GM12801 (cell line): ENCODE results near the gene PLA2G15.

Experiments
- TF ChIP-seq, protein P1 (sequence below): IDR thresholded peaks from one replicate; pipeline ENCODE4 v1.5.1; 2011; ENCODE audit warnings: control low read depth; ENCODE audit not compliant: insufficient read length; ENCODE audit errors: extremely low read depth

Gene PLA2G15

DNA sequence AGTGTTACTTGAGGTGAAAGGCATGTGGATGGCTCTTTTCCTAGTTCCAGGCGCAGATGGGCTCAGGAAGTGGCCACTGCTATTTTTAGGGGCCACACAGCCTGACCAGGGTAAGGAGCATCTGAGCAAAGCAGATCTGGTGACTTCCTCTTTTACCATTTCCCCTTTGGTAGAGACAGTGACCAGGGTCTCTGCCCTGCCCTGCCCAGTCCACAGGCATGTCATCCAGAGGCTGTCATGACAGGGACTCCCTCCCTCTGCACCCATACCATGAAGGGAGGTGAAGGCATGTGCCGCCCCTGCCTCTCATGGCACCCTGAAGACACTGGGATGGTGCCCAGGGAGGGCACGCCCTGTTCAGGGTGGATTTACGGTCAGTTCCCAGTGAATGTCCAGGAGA lies 2.2 kb downstream of the PLA2G15 start:
- TF ChIP-seq, protein P1, sequence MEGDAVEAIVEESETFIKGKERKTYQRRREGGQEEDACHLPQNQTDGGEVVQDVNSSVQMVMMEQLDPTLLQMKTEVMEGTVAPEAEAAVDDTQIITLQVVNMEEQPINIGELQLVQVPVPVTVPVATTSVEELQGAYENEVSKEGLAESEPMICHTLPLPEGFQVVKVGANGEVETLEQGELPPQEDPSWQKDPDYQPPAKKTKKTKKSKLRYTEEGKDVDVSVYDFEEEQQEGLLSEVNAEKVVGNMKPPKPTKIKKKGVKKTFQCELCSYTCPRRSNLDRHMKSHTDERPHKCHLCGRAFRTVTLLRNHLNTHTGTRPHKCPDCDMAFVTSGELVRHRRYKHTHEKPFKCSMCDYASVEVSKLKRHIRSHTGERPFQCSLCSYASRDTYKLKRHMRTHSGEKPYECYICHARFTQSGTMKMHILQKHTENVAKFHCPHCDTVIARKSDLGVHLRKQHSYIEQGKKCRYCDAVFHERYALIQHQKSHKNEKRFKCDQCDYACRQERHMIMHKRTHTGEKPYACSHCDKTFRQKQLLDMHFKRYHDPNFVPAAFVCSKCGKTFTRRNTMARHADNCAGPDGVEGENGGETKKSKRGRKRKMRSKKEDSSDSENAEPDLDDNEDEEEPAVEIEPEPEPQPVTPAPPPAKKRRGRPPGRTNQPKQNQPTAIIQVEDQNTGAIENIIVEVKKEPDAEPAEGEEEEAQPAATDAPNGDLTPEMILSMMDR, result no peak

DNA sequence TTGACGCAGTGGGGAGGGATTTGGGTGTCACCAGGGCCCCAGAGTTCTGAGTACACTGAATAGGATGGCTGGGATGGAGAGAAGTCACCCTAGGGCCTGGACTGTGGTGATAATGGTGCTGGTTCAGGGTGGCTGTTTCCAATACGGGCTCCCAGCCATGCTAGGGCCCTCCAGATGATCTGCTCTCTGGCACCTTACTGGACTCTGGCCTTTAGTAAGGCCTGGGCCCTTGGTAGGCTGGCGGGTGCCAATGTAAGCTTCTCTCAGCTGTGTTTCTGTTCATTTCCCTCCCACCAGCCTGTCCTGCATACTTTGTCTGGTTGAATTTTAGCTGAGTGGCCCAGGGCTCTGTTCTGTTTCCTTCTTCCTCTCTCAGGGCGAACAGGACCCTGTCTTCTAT lies 2.8 kb downstream of the PLA2G15 start:
- TF ChIP-seq, protein P1, result no peak

DNA sequence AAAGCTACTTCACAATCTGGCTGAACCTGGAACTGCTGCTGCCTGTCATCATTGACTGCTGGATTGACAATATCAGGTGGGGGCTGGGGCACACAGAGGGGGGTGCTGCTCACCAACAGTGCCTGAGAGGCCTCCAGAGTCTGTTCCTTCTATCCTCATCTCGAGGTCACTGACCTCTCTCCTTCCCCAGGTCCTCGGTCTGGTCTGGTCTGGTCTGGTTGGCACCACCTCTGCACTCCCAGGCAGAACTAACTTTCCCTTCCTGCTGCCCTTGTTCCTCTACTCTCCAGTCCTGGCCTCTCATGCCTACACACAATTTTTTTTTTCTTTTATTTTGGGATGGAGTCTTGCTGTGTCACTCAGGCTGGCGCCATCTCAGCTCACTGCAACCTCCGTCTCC lies 4.2 kb downstream of the PLA2G15 start:
- TF ChIP-seq, protein P1, result no peak

DNA sequence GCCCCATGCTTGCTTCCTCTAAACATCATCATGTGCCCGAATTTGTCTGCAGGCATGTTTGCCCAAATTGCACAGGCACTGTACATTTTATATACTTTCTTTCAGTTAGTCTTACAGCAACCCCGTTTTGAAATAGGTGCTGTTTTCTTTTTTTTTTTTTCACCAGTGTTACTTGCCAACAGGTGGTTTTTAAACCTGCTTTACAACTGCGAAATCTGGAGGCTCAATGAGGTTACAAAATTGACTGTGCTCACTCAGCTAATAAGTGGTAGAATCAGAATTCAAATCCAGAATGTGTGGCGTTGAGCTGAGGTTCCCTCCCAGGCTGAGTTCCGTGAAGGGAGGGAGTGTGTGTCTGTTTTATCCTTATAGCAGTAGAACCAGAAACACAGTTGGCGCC lies 5.8 kb downstream of the PLA2G15 start:
- TF ChIP-seq, protein P1, result no peak

DNA sequence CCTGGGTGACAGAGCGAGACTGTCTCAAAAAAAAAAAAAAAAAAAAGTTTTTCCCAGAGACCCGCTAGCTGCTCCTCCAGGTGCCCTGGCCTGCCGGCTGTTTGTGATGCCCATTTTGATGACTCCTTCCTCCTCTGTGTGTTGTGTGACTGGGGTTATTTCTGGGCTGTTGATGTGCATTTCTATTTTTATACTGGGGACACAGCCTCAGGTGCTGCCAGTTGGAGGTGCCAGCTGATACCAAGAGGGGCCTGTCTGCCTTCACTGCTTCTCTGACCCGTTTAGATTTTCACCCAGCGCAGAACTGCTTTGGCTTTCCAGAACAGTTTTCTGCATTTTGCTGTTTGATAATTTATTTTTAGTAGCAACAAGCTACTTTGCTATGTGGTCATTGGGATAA lies 6.7 kb downstream of the PLA2G15 start:
- TF ChIP-seq, protein P1, result no peak

DNA sequence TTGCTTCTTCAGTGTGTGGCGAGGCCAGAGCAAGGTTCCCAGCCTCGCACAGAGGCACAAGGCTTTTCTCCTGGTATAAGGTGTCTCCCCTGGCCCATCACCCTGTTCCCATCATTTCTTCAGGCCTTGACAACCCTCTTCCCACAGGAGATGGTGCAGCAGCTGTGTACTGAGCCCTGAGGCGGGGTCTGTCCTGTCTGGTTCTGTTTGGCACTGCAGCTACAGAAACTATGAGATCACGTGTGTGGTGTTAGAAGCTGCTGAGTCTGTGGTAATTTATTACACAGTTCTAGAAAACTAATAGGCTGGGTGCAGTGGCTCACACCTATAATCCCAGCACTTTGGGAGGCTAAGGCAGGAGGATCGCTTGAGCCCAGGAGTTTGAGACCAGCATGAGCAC lies 7.2 kb downstream of the PLA2G15 start:
- TF ChIP-seq, protein P1, result no peak

DNA sequence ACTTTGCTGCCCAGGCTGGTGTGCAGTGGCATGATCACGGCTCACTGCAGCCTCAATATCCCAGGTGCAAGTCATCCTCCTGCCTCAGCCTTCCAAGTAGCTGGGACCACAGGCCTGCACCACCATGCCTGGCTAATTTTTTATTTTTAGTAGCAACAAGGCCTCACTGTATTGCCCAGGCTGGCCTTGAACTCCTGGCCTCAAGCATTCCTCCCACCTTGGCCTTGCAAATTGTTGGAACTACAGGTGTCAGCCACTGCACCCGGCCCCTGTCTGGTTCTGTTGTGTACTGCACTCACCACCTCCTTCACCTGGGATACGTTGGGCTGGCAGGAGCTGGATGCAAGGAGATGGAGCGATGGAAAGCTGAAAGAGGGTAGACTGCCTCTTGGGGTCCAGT lies 8.5 kb downstream of the PLA2G15 start:
- TF ChIP-seq, protein P1, result no peak

DNA sequence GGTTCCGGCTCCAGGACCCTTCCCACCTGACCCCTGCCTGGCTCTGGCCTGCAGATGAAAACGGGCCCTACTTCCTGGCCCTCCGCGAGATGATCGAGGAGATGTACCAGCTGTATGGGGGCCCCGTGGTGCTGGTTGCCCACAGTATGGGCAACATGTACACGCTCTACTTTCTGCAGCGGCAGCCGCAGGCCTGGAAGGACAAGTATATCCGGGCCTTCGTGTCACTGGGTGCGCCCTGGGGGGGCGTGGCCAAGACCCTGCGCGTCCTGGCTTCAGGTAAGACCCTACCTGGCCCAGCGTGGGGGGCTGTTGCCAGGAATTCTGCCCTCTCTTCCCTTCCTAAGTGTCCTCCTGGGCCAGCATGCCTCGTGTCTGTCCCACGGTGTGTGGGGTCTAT lies 10.5 kb downstream of the PLA2G15 start:
- TF ChIP-seq, protein P1, result no peak
